Upper lobe of right lung (tissue), 1 donor: ENCODE measurements around the gene HPDL. TPM values are rescaled to one million over a fixed set of nuclear protein-coding genes. Genes with fewer than 3 reads are reported as not detected.

Experiments used
- ATAC-seq: fragments of 200-7000 bp; cut with Tn5 transposase; one replicate; pipeline ENCODE4 v1.9.1; 2020; ENCODE audit warnings: mild to moderate bottlenecking, moderate library complexity
- DNase-seq: peaks from one replicate; pipeline ENCODE4 v3.0.0-alpha.2; 2020
- H3K27ac ChIP-seq: fragments of 200-600 bp; one replicate; pipeline ENCODE4 v1.8.0; 2022
- H3K27me3 ChIP-seq: fragments of 200-600 bp; one replicate; pipeline ENCODE4 v1.8.0; 2022; ENCODE audit warnings: mild to moderate bottlenecking
- H3K36me3 ChIP-seq: fragments of 200-600 bp; one replicate; pipeline ENCODE4 v1.8.0; 2022
- H3K4me1 ChIP-seq: fragments of 200-600 bp; one replicate; pipeline ENCODE4 v1.8.0; 2022
- H3K4me3 ChIP-seq: fragments of 200-600 bp; one replicate; pipeline ENCODE4 v1.8.0; 2022; ENCODE audit warnings: mild to moderate bottlenecking
- H3K9me3 ChIP-seq: fragments of 200-600 bp; one replicate; pipeline ENCODE4 v1.8.0; 2022
- intact Hi-C: fragments of 100-400 bp; cut with DNase I; formaldehyde crosslinking; loops from one replicate; pipeline ENCODE4 v1.11.0; 2022
- total RNA-seq: library from RNA; stranded (reverse); fragmentation: NEBNext Ultra II Directional; extraction: Animal tissue kit (Norgen Biotek cat#: 25700); gene quantifications from one replicate; pipeline ENCODE4 v1.2.1, GENCODE V29; 2021
- TF ChIP-seq, protein P1 (sequence below): fragments of 200-600 bp; IDR thresholded peaks from one replicate; pipeline ENCODE4 v1.8.0; 2022; ENCODE audit warnings: antibody characterized with exemption
- donor health status: DM: no; HTN: yes; CAD: no; lungs with severe emphysema.

Gene HPDL
- total RNA-seq, 1 donor from 2014 or later = not detected

GRCh38 chr1:45375104-45376090, 48.7 kb downstream of the HPDL start:
- Histone ChIP-seq H3K27me3 (no peaks in the 10 kb centered on the region), H3K36me3 (no peaks in the 10 kb centered on the region), H3K4me1 (no peaks in the 10 kb centered on the region), H3K9me3 (no peaks in the 10 kb centered on the region), H3K4me3 (no peak overlapping the region), H3K27ac (no peak overlapping the region)
- no peak for DNase-seq
- intact Hi-C loops = no loop called here
- TF ChIP-seq, protein P1, sequence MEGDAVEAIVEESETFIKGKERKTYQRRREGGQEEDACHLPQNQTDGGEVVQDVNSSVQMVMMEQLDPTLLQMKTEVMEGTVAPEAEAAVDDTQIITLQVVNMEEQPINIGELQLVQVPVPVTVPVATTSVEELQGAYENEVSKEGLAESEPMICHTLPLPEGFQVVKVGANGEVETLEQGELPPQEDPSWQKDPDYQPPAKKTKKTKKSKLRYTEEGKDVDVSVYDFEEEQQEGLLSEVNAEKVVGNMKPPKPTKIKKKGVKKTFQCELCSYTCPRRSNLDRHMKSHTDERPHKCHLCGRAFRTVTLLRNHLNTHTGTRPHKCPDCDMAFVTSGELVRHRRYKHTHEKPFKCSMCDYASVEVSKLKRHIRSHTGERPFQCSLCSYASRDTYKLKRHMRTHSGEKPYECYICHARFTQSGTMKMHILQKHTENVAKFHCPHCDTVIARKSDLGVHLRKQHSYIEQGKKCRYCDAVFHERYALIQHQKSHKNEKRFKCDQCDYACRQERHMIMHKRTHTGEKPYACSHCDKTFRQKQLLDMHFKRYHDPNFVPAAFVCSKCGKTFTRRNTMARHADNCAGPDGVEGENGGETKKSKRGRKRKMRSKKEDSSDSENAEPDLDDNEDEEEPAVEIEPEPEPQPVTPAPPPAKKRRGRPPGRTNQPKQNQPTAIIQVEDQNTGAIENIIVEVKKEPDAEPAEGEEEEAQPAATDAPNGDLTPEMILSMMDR = peak; percentile 5
- ATAC-seq = no peak

DNA sequence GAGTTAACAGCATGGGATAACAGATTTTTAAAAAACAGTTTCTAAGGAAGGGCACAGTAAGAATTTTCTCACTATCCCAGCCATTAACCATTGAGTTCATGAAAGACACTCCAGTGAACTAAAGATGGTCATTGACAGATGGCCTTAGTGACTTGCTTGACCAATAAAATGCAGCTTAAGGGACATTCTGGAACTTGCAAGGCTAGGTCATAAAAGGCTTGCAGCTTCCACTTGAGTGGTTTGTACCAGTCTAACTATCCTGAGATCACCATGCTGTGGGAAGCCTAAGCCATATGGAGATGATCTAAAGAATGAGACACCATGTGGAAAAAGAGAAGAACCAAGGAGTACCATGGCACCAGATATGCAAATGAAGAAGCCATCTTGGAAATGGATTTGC, 51.5 kb downstream of the HPDL start:
- Histone ChIP-seq H3K27me3 (no peaks in the 10 kb centered on the region), H3K4me1 (no peaks in the 10 kb centered on the region), H3K9me3 (no peaks in the 10 kb centered on the region), H3K36me3 (no peaks in the 10 kb centered on the region), H3K27ac (no peak overlapping the region), H3K4me3 (no peak overlapping the region)
- intact Hi-C loops = no loop called here
- ATAC-seq (no peak), DNase-seq (no peak)
- TF ChIP-seq, protein P1 = no peak

Other genes with a start within 250 kb of the HPDL start
- gene ZSWIM5, start 120.3 kb upstream of the HPDL start, total RNA-seq = 4.1 TPM
- 8.2 TPM for gene TOE1, start 13.3 kb downstream of the HPDL start, total RNA-seq
- gene MUTYH, start 13.5 kb downstream of the HPDL start, total RNA-seq = 20.3 TPM
- gene TESK2, start 164.3 kb downstream of the HPDL start, total RNA-seq = 8.4 TPM
- 0.87 TPM for gene CCDC163, start 173.2 kb downstream of the HPDL start, total RNA-seq
- gene MMACHC, start 173.4 kb downstream of the HPDL start, total RNA-seq = 6.9 TPM
- 401 TPM for gene PRDX1, start 195.0 kb downstream of the HPDL start, total RNA-seq
- 167 TPM for gene AKR1A1, start 223.9 kb downstream of the HPDL start, total RNA-seq